Neural progenitor cell (in vitro differentiated cells): ENCODE data around the gene NUDT3.

Experiments
- CTCF ChIP-seq: fragments of 200-600 bp; sonication (generic); IDR thresholded peaks from 2 replicates; pipeline ENCODE4 v1.5.1; 2017; ENCODE audit warnings: antibody characterized with exemption, mild to moderate bottlenecking
- EZH2 ChIP-seq: fragments of 200-600 bp; sonication (generic); IDR thresholded peaks from 2 replicates; pipeline ENCODE4 v1.6.1; 2017; ENCODE audit warnings: antibody characterized with exemption, mild to moderate bottlenecking, moderate library complexity

DNA sequence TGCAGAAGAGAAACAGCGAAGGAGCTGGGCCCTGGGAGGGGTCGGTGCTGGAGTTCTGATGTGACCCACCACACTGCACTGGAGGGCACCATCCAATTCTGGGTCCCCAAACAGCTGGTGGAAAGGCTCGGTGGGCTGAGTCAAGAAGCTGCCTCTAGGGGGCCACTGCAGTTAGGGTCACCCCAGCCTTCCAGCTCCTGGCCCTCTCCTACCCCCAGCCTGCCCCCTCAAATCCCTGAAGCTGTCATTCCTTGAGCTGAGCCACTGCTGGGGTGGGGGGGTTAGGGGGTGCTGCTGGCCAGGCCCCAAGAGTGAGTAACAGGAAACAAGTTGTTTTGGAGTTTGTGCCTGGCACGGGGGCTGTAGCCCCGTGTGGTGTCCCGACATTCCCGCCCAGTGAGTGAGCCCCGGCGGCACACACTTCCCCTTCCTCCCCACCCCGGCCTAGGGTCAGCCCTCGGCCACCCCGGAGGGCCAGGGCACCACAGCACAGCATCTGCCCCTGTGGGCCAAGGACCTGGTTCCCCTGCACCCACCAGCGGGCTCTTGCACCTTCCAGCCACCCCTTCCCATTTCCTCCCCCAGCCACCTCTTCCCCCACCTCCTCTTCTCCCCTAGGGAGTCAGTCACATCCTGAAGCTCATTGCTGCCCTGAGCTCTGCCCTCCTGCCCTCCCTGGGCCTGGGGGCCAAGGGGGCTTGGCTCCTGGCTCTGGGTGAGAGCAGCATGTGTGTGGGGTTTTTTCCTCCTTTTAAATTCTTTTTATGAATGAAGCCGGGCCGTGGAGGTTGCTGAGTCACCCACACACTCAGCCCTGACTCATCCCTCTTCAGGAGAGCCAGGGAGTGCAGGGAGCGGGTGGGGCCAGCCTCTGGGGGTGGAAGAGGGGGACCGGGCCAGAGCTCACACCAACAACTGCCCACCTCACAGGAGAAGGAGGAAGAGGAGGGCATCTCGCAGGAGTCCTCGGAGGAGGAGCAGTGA is 148.3 kb downstream of the NUDT3 start:
- TF ChIP-seq CTCF (peak; percentile 50), EZH2 (no peak)
